ENCODE data around the gene WASF3.
A peak's percentile ranks its signal among the peaks of the same experiment; 100 is the strongest.

WASF3 gene

GRCh38 chr13:26699197-26699490, 141.7 kb downstream of the WASF3 start:
- no peak overlapping the region for H3K27ac ChIP-seq
- TF ChIP-seq ZFX (IDR thresholded peaks at IDR 0.05) (no peak), CTCF (conservative IDR thresholded peaks at IDR 0.05) (no peak)

DNA sequence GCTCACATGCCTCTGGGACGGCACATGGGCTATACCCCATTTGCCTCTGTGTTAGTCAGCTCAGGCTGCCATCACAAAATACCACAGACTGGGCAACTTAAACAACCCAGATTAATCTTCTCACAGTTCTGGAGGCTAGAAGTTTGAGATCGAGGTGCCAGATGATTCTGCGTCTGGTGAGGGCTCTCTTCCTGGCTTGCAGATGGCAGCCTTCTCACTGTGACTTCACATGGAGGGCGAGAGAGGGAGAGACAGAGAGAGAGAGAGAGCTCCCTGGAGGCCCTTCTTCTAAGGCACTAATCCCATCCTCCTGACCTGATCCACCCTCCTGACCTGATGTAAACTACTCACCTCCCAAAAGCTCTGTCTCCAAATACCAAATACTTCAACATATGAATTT, 148.1 kb downstream of the WASF3 start:
- no peak overlapping the region for H3K27ac ChIP-seq
- TF ChIP-seq ZFX (IDR thresholded peaks at IDR 0.05): no peak
- no peak for TF ChIP-seq CTCF (conservative IDR thresholded peaks at IDR 0.05)

GRCh38 chr13:26706381-26706780, 148.9 kb downstream of the WASF3 start:
- H3K27ac ChIP-seq: no peak overlapping the region
- TF ChIP-seq ZFX (IDR thresholded peaks at IDR 0.05): no peak
- no peak; the same call in 1 of the 2 replicates for TF ChIP-seq CTCF (conservative IDR thresholded peaks at IDR 0.05)

- no peak overlapping the region for H3K27ac ChIP-seq
- TF ChIP-seq CTCF (conservative IDR thresholded peaks at IDR 0.05): peak; percentile 89
- TF ChIP-seq ZFX (IDR thresholded peaks at IDR 0.05): no peak
Measured at GRCh38 chr13:26707122-26708006, 149.9 kb downstream of the WASF3 start.

DNA sequence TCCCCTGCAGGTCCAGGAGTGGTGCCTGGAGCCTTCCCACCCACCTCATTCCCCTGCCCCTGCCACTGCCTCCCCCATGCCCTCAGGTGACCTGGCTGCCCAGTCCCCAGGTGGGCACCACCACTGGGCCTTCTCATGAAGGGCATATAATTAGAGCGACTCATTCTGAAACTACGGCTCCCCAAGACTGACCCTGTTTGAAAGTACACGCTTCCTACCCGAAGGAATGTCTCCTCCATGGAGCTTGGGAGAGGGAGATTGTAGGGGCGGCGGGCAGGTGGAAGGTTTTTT, 150.5 kb downstream of the WASF3 start:
- TF ChIP-seq CTCF (conservative IDR thresholded peaks at IDR 0.05) (peak; percentile 69), ZFX (IDR thresholded peaks at IDR 0.05) (no peak)
- H3K27ac ChIP-seq: no peak overlapping the region

GRCh38 chr13:26709461-26709860, 152.0 kb downstream of the WASF3 start:
- no peak for TF ChIP-seq CTCF (conservative IDR thresholded peaks at IDR 0.05)
- TF ChIP-seq ZFX (IDR thresholded peaks at IDR 0.05): no peak
- no peak overlapping the region for H3K27ac ChIP-seq

- TF ChIP-seq ZFX (IDR thresholded peaks at IDR 0.05): no peak
- no peak for TF ChIP-seq CTCF (conservative IDR thresholded peaks at IDR 0.05)
- H3K27ac ChIP-seq: no peak overlapping the region
Measured at GRCh38 chr13:26710166-26710565, 152.7 kb downstream of the WASF3 start.
